GM15510 (cell line): ENCODE measurements around the gene PRR13.
A peak's percentile ranks its signal among the peaks of the same experiment; 100 is the strongest.

Experiments used
- POLR2A ChIP-seq: IDR thresholded peaks from 3 replicates; pipeline ENCODE4 v1.6.1; 2011; ENCODE audit warnings: borderline replicate concordance; ENCODE audit not compliant: insufficient read length; ENCODE audit errors: extremely low read depth

Gene PRR13

GRCh38 chr12:53430116-53430515 is 11.4 kb upstream of the PRR13 start:
- no peak for TF ChIP-seq POLR2A

GRCh38 chr12:53431187-53431586 is 10.3 kb upstream of the PRR13 start:
- no peak for TF ChIP-seq POLR2A

GRCh38 chr12:53443955-53444354 is 2.4 kb downstream of the PRR13 start:
- TF ChIP-seq POLR2A, result no peak

GRCh38 chr12:53450936-53451335 is 9.4 kb downstream of the PRR13 start:
- no peak for TF ChIP-seq POLR2A

- peak; percentile 81 for TF ChIP-seq POLR2A
Observed at GRCh38 chr12:53451661-53452158, 10.2 kb downstream of the PRR13 start, which contains the start of gene PCBP2. TSS of gene PCBP2 (plus strand) at chr12:53452102. CDS start at chr12:53454801, 2,699 bp downstream.

GRCh38 chr12:53452159-53453077 is 10.9 kb downstream of the PRR13 start:
- peak; percentile 41 for TF ChIP-seq POLR2A

GRCh38 chr12:53453953-53454640 is 12.6 kb downstream of the PRR13 start:
- TF ChIP-seq POLR2A, result no peak

- TF ChIP-seq POLR2A, result no peak
Observed at GRCh38 chr12:53454707-53455106, 13.2 kb downstream of the PRR13 start.

- no peak for TF ChIP-seq POLR2A
Observed at GRCh38 chr12:53456654-53457366, 15.3 kb downstream of the PRR13 start.

- TF ChIP-seq POLR2A, result no peak
Observed at GRCh38 chr12:53459097-53459496, 17.6 kb downstream of the PRR13 start.

- no peak for TF ChIP-seq POLR2A
Observed at GRCh38 chr12:53461059-53461458, 19.5 kb downstream of the PRR13 start.

- TF ChIP-seq POLR2A, result no peak
Observed at GRCh38 chr12:53461591-53461990, 20.1 kb downstream of the PRR13 start.

- TF ChIP-seq POLR2A, result no peak
Observed at GRCh38 chr12:53462935-53463334, 21.4 kb downstream of the PRR13 start.

GRCh38 chr12:53463802-53464560 is 22.4 kb downstream of the PRR13 start:
- TF ChIP-seq POLR2A, result no peak
